Natural killer cell (primary cell): ENCODE data around the gene TTLL6. TPM values are rescaled to one million over a fixed set of nuclear protein-coding genes. Genes with fewer than 3 reads are reported as not detected.

Experiments
- ATAC-seq, 3 donors: fragments of 150-1000 bp in 2 of 3; fragments of 200-7000 bp in 1 of 3; cut with Tn5 transposase; 1 replicate in 1 of 3; 2 replicates in 2 of 3; pipeline ENCODE4 v1.10.0; 2021; ENCODE audit warnings: mild to moderate bottlenecking in 2 of 3, moderate library complexity in 2 of 3
- DNase-seq, 2 donors: peaks; one replicate each; pipeline versions ENCODE4 v3.0.0 to v3.0.0-alpha.2; 2013 to 2021; ENCODE audit warnings: mixed read lengths in 1 of 2
- H3K27ac ChIP-seq: one replicate; pipeline ENCODE4 v1.5.1; 2013; ENCODE audit warnings: mild to moderate bottlenecking, low read length
- H3K27me3 ChIP-seq: one replicate; pipeline ENCODE4 v1.6.1; 2013; ENCODE audit warnings: low read length; ENCODE audit not compliant: control insufficient read depth, insufficient read depth
- H3K36me3 ChIP-seq: one replicate; pipeline ENCODE4 v1.6.1; 2013; ENCODE audit warnings: low read length; ENCODE audit not compliant: control insufficient read depth, insufficient read depth
- H3K4me1 ChIP-seq: one replicate; pipeline ENCODE4 v1.6.1; 2013; ENCODE audit warnings: low read length; ENCODE audit not compliant: control insufficient read depth, insufficient read depth
- H3K4me3 ChIP-seq: one replicate; pipeline ENCODE4 v1.5.1; 2013; ENCODE audit warnings: low read length
- H3K9me3 ChIP-seq: one replicate; pipeline ENCODE4 v1.6.1; 2013; ENCODE audit warnings: low read length; ENCODE audit not compliant: control insufficient read depth, insufficient read depth
- H3K27ac Mint-ChIP-seq, 2 donors: one replicate each; pipeline ENCODE4 v1.8.0; 2022; ENCODE audit warnings: mild to moderate bottlenecking in 2 of 2, mixed read lengths in 2 of 2, moderate library complexity in 1 of 2
- H3K27me3 Mint-ChIP-seq, 2 donors: one replicate each; pipeline ENCODE4 v1.8.0; 2022; ENCODE audit warnings: low read depth in 2 of 2, mixed read lengths in 2 of 2
- H3K36me3 Mint-ChIP-seq: one replicate; pipeline ENCODE4 v1.8.0; 2022; ENCODE audit warnings: mixed read lengths
- H3K4me1 Mint-ChIP-seq, 2 donors: one replicate each; pipeline ENCODE4 v1.8.0; 2022; ENCODE audit warnings: mixed read lengths in 2 of 2
- H3K4me3 Mint-ChIP-seq: one replicate; pipeline ENCODE4 v1.8.0; 2022; ENCODE audit warnings: mild to moderate bottlenecking, moderate library complexity, mixed read lengths
- H3K9me3 Mint-ChIP-seq, 2 donors: one replicate each; pipeline ENCODE4 v1.8.0; 2022; ENCODE audit warnings: mixed read lengths in 2 of 2
- WGBS: methylation state at CpG from one replicate; pipeline ENCODE4 v1.1.7; 2013; ENCODE audit warnings: missing lambda C conversion rate; ENCODE audit not compliant: insufficient coverage; 5-methylcytosine and 5-hydroxymethylcytosine counted together
- intact Hi-C: fragments of 100-400 bp; cut with micrococcal nuclease; formaldehyde crosslinking; loops from one replicate; pipeline ENCODE4 v1.14.2; 2022
- total RNA-seq, 4 donors: library from RNA; stranded (reverse); fragments of 120-200 nt in 1 of 4; gene quantifications; one replicate each; pipeline versions ENCODE4 v1.2.3 to v1.2.4, GENCODE V29; 2013 to 2022
- TF ChIP-seq, protein P1 (sequence below): fragments of 200-600 bp; IDR thresholded peaks from one replicate; pipeline ENCODE4 v1.8.0; 2022; ENCODE audit warnings: antibody characterized with exemption

The TTLL6 gene
- total RNA-seq, 3 donors from 2014 or later (not counting 1 experiment from before 2014, with no cell fraction given): not detected

DNA sequence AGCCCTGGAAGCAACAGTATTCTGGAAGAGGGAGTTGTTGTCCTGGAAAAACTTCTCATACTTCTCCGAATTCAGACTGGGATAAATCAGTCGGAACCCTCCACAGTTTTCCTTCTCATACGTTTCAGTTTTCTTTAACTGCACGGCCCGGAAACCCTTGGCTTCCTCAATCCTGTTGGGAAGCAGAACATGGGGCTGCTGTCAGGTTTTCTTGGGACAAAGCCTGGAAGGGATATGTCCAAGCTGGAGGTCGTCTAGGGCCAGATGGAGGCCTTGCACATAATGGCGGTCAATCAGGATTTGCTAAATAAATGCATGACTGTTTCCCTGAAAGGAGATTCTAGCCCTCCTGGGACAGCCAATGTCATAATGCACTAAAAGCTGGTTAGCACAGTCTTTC lies 29.2 kb downstream of the TTLL6 start:
- Histone ChIP-seq H3K27me3 (no peaks in the 10 kb centered on the region), H3K27ac (no peak overlapping the region), H3K4me1 (peaks cover 7% of the 10 kb centered on the region), H3K4me3 (no peak overlapping the region), H3K36me3 (no peaks in the 10 kb centered on the region), H3K9me3 (no peaks in the 10 kb centered on the region)
- peaks cover 5 to 6% of the 10 kb centered on the region in 2 donors for H3K4me1 Mint-ChIP-seq
- TF ChIP-seq, protein P1, sequence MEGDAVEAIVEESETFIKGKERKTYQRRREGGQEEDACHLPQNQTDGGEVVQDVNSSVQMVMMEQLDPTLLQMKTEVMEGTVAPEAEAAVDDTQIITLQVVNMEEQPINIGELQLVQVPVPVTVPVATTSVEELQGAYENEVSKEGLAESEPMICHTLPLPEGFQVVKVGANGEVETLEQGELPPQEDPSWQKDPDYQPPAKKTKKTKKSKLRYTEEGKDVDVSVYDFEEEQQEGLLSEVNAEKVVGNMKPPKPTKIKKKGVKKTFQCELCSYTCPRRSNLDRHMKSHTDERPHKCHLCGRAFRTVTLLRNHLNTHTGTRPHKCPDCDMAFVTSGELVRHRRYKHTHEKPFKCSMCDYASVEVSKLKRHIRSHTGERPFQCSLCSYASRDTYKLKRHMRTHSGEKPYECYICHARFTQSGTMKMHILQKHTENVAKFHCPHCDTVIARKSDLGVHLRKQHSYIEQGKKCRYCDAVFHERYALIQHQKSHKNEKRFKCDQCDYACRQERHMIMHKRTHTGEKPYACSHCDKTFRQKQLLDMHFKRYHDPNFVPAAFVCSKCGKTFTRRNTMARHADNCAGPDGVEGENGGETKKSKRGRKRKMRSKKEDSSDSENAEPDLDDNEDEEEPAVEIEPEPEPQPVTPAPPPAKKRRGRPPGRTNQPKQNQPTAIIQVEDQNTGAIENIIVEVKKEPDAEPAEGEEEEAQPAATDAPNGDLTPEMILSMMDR: no peak
- WGBS: 86% methylated on average over 7 of the region's 7 CpGs
- no peak for DNase-seq
- H3K4me3 Mint-ChIP-seq: no peak overlapping the region
- intact Hi-C loops: no loop called here
- no peak overlapping the region for H3K27ac Mint-ChIP-seq
- ATAC-seq: no peak
- H3K27me3 Mint-ChIP-seq: peaks cover 30 to 53% of the 10 kb centered on the region in 2 donors
- H3K9me3 Mint-ChIP-seq: no peaks in the 10 kb centered on the region
- no peaks in the 10 kb centered on the region for H3K36me3 Mint-ChIP-seq

DNA sequence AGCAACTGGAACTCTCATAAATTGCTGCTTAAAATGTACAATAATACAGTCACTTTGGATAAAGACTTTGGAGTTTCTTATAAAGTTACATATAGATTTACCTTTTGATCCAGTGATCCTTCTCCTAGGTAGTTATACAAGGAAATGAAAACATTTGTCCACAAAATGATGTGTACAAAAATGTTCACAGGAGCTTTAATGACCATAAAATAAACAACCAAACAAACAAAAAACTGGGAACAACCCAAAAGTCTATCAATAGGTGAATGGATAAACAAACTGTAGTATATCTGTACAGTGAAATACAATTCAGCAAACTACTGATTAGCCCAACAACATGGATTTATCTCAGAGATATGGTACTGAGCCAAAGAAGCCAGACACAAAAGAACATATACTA lies 37.6 kb downstream of the TTLL6 start:
- intact Hi-C loops: no loop called here
- TF ChIP-seq, protein P1: no peak
- no peaks in the 10 kb centered on the region for H3K36me3 ChIP-seq
- H3K27ac ChIP-seq: no peak overlapping the region
- no peak overlapping the region for H3K4me3 ChIP-seq
- Mint-ChIP-seq H3K4me1 (no peaks in the 10 kb centered on the region), H3K36me3 (no peaks in the 10 kb centered on the region), H3K27ac (no peak overlapping the region), H3K27me3 (peaks cover 16 to 29% of the 10 kb centered on the region in 2 donors), H3K9me3 (no peaks in the 10 kb centered on the region), H3K4me3 (no peak overlapping the region)
- DNase-seq (no peak), ATAC-seq (no peak)
- H3K4me1 ChIP-seq: no peaks in the 10 kb centered on the region
- no peaks in the 10 kb centered on the region for H3K27me3 ChIP-seq
- H3K9me3 ChIP-seq: no peaks in the 10 kb centered on the region

DNA sequence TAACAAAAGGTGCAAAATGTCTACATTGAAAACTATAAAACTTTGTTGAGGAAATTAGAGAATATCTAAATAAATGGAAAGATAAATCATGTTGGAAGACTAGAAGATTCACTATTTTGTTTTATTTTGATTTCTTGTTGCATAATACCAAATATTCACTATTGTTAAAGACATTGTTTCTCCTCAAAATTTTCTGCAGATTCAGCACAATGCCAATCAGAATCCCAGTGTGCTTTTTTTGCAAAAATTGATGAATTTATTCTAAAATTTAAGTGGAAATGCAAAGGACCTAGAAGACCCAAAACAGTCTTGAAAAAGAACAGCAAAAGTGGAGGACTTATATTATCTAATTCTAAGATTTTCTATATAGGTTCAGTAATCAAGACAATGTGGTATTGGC lies 40.4 kb downstream of the TTLL6 start:
- Histone ChIP-seq H3K4me3 (no peak overlapping the region), H3K4me1 (no peaks in the 10 kb centered on the region), H3K9me3 (no peaks in the 10 kb centered on the region), H3K27me3 (peaks cover 2% of the 10 kb centered on the region), H3K36me3 (no peaks in the 10 kb centered on the region), H3K27ac (no peak overlapping the region)
- ATAC-seq (no peak), DNase-seq (no peak)
- no peak overlapping the region for H3K27ac Mint-ChIP-seq
- intact Hi-C loops: no loop called here
- H3K9me3 Mint-ChIP-seq: no peaks in the 10 kb centered on the region
- H3K36me3 Mint-ChIP-seq: no peaks in the 10 kb centered on the region
- H3K4me1 Mint-ChIP-seq: no peaks in the 10 kb centered on the region
- H3K4me3 Mint-ChIP-seq: no peak overlapping the region
- TF ChIP-seq, protein P1: no peak
- peaks cover 22 to 32% of the 10 kb centered on the region in 2 donors for H3K27me3 Mint-ChIP-seq

DNA sequence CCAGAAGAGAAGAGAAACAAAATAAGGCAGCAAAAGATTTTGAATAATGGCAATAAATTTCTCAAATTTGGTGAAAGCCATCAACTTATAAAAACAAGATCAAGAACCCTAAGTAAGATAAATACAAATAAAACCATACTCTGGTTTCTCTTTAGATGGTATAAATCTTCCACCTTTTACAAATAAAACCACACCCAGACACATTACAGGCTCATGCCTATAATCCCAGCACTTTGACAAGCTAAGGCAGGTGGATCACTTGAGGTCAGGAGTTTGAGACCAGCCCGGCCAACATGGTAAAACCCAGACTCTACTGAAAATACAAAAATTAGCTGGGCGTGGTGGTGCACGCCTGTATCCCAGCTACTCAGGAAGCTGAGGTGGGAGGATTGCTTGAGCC lies 43.8 kb downstream of the TTLL6 start:
- WGBS: 85% methylated on average over 3 of the region's 3 CpGs
- Mint-ChIP-seq H3K36me3 (no peaks in the 10 kb centered on the region), H3K4me3 (no peak overlapping the region), H3K9me3 (no peaks in the 10 kb centered on the region), H3K4me1 (peaks cover 0 to 4% of the 10 kb centered on the region in 2 donors), H3K27ac (no peak overlapping the region), H3K27me3 (peaks cover 12 to 18% of the 10 kb centered on the region in 2 donors)
- TF ChIP-seq, protein P1: no peak
- DNase-seq (no peak), ATAC-seq (no peak)
- H3K36me3 ChIP-seq: no peaks in the 10 kb centered on the region
- H3K9me3 ChIP-seq: no peaks in the 10 kb centered on the region
- no peak overlapping the region for H3K4me3 ChIP-seq
- H3K27me3 ChIP-seq: peaks cover 2% of the 10 kb centered on the region
- intact Hi-C loops: no loop called here
- no peaks in the 10 kb centered on the region for H3K4me1 ChIP-seq
- H3K27ac ChIP-seq: no peak overlapping the region
